DMS153 (cell line): ENCODE measurements around the gene PCDHA1.
A peak's percentile ranks its signal among the peaks of the same experiment; 100 is the strongest.
"Not testable (repeated sequence)": the region's sequence is repeated elsewhere in the genome, so short reads cannot be mapped to it uniquely, and the experiment has no call there.

Source experiments
- DNase-seq: peaks from one replicate; lab custom pipeline; 2025; lab: John Stamatoyannopoulos, UW

PCDHA1 gene

DNA sequence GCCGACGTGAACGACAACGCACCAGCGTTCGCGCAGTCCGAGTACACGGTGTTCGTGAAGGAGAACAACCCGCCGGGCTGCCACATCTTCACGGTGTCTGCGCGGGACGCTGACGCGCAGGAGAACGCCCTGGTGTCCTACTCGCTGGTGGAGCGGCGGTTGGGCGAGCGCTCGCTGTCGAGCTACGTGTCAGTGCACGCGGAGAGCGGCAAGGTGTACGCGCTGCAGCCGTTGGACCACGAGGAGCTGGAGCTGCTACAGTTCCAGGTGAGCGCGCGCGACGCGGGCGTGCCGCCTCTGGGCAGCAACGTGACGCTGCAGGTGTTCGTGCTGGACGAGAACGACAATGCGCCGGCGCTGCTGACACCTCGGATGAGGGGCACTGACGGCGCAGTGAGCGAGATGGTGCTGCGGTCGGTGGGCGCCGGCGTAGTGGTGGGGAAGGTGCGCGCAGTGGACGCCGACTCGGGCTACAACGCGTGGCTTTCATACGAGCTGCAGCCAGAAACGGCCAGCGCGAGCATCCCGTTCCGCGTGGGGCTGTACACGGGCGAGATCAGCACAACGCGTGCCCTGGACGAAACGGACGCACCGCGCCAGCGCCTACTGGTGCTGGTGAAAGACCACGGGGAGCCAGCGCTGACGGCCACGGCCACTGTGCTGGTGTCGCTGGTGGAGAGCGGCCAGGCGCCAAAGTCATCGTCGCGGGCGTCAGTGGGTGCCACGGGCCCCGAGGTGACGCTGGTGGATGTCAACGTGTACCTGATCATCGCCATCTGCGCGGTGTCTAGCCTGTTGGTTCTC, 64.1 kb downstream of the PCDHA1 start:
- not testable (repeated sequence) for DNase-seq

DNA sequence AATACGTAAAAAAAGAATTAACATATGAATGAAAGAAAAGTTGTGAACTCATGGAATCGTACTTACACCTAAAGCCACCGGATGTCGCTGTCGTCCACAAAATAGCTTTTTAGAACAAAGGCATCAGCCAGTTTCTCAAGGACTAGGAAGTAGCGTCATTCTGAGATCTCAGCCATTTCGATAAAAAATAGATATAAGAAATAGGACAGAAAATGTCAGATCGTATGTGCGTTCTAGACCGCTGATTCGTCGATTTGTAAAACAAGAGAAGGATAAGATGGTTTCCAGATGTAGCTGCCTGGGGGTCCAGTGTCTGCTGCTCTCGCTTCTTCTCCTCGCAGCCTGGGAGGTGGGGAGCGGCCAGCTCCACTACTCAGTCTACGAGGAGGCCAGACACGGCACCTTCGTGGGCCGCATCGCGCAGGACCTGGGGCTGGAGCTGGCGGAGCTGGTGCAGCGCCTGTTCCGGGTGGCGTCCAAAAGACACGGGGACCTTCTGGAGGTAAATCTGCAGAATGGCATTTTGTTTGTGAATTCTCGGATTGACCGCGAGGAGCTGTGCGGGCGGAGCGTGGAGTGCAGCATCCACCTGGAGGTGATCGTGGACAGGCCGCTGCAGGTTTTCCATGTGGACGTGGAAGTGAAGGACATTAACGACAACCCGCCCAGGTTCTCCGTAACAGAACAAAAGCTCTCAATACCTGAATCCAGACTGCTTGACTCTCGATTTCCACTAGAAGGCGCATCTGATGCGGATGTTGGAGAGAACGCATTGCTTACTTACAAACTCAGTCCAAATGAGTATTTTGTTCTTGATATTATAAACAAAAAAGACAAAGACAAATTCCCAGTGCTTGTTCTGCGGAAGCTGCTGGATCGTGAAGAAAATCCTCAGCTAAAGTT, 70.1 kb downstream of the PCDHA1 start, which contains the start of gene PCDHA10:
Gene PCDHA10, plus strand, starts transcription at position 126 of the 903 bp plus-strand sequence. Its CDS starts 152 bp downstream, at position 278.
- no peak for DNase-seq

DNA sequence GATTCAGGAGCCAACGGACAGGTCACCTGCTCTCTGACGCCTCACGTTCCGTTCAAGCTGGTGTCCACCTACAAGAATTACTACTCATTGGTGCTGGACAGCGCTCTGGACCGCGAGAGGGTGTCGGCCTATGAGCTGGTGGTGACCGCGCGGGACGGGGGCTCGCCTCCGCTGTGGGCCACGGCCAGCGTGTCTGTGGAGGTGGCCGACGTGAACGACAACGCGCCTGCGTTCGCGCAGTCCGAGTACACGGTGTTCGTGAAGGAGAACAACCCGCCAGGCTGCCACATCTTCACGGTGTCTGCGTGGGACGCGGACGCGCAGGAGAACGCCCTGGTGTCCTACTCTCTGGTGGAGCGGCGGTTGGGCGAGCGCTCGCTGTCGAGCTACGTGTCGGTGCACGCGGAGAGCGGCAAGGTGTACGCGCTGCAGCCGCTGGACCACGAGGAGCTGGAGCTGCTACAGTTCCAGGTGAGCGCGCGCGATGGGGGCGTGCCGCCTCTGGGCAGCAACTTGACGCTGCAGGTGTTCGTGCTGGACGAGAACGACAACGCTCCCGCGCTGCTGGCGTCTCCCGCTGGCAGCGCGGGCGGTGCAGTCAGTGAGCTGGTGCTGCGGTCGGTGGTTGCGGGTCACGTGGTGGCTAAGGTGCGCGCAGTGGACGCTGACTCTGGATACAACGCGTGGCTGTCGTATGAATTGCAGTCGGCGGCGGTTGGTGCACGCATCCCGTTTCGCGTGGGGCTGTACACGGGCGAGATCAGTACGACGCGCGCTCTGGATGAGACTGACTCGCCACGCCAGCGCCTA, 71.4 kb downstream of the PCDHA1 start:
- DNase-seq = no peak

DNA sequence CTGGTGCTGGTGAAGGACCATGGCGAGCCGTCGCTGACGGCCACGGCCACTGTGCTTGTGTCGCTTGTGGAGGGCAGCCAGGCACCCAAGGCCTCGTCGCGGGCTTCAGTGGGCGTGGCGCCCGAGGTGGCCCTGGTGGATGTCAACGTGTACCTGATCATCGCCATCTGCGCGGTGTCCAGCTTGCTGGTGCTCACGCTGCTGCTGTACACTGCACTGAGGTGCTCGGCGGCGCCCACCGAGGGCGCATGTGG, 72.0 kb downstream of the PCDHA1 start:
- no peak for DNase-seq

DNA sequence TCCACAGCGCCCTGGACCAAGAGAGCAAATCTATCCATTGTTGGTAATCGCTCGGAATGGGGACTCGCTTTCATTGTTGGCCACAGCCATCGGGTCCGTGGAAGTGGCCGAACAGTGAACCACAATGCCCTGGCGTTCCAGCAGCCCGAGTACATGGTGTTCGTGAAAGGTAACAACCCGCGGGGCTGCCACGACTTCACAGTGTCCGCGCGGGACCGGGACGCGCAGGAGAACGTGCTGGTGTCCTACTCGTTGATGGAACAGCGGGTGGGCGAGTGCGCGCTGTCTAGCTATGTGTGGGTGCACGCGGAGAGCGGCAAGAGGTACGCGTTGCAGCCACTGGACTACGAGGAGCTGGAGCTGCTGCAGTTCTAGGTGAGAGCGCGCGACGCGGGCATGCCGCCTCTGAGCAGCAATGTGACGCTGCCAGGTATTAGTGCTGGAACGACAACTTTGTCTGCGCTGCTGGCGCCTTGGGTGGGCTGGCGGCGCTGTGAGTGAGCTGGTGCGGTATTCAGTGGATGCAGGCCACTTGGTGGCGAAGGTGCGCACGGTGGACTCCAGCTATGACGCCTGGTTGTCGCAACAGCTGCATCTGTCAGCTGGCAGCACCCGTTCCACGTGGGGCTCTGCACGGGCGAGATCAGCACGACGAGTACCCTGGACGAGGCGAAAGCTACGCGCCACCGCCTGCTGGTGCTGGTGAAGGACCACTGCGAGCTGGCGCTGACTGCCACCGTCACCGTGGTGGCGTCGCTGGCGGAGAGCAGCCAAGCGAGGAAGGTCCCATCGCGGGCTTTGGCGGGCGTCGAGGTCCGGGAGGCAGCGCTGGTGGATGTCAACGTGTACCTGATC, 76.7 kb downstream of the PCDHA1 start:
- no peak for DNase-seq

DNA sequence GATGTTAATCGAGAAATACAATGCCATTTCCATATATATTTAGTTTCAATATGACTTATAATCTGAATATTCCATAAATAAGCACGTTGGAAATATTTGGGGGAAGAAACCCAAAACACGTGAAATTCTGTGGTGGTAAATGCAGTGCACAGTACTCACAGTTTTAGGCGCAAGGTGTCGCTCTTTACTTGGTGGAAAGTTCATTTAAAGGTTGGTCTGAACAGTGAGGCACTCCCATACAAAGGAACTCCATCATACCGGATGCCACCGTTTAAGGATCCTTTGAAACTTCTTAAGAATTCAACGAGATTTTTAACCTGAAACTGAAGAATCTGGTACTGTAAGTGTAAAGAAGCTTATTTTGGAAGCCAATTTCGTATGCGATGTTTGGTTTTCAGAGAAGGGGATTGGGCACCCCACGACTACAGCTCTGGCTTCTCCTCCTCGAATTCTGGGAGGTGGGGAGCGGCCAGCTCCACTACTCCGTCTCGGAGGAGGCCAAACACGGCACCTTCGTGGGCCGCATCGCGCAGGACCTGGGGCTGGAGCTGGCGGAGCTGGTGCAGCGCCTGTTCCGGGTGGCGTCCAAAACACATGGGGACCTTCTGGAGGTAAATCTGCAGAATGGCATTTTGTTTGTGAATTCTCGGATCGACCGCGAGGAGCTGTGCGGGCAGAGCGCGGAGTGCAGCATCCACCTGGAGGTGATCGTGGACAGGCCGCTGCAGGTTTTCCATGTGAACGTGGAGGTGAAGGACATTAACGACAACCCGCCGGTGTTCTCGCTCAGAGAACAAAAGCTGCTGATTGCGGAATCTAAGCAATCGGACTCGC, 83.0 kb downstream of the PCDHA1 start, which contains the start of gene PCDHA11:
Gene PCDHA11, plus strand, starts transcription at position 237 of the 834 bp plus-strand sequence. Its CDS starts 147 bp downstream, at position 384.
- DNase-seq = no peak

DNA sequence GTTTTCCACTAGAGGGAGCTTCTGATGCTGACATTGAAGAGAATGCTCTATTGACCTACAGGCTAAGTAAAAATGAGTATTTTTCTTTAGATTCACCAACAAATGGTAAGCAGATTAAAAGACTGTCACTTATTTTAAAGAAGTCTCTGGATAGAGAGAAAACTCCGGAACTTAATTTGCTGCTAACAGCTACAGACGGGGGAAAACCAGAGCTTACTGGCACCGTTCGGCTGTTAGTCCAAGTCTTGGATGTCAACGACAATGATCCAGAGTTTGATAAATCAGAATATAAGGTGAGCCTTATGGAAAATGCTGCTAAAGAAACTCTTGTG, 83.6 kb downstream of the PCDHA1 start:
- no peak for DNase-seq

DNA sequence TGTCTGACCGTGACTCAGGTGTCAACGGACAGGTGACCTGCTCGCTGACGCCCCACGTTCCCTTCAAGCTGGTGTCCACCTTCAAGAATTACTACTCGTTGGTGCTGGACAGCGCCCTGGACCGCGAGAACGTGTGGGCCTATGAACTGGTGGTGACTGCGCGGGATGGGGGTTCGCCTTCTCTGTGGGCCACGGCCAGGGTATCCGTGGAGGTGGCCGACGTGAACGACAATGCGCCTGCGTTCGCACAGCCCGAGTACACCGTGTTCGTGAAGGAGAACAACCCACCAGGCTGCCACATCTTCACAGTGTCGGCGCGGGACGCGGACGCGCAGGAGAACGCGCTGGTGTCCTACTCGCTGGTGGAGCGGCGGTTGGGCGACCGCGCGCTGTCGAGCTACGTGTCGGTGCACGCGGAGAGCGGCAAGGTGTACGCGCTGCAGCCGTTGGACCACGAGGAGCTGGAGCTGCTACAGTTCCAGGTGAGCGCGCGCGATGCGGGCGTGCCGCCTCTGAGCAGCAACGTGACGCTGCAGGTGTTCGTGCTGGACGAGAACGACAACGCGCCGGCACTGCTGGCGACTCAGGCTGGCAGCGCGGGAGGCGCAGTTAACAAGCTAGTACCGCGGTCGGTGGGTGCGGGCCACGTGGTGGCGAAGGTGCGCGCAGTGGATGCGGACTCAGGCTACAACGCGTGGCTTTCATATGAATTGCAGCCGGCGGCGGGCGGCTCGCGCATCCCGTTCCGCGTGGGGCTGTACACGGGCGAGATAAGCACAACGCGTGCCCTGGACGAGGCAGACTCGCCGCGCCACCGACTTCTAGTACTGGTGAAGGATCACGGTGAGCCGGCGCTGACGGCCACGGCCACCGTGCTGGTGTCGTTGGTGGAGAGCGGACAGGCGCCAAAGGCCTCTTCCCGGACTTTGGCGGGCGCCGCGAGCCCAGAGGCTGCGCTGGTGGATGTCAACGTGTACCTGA, 84.6 kb downstream of the PCDHA1 start:
- DNase-seq = no peak

DNA sequence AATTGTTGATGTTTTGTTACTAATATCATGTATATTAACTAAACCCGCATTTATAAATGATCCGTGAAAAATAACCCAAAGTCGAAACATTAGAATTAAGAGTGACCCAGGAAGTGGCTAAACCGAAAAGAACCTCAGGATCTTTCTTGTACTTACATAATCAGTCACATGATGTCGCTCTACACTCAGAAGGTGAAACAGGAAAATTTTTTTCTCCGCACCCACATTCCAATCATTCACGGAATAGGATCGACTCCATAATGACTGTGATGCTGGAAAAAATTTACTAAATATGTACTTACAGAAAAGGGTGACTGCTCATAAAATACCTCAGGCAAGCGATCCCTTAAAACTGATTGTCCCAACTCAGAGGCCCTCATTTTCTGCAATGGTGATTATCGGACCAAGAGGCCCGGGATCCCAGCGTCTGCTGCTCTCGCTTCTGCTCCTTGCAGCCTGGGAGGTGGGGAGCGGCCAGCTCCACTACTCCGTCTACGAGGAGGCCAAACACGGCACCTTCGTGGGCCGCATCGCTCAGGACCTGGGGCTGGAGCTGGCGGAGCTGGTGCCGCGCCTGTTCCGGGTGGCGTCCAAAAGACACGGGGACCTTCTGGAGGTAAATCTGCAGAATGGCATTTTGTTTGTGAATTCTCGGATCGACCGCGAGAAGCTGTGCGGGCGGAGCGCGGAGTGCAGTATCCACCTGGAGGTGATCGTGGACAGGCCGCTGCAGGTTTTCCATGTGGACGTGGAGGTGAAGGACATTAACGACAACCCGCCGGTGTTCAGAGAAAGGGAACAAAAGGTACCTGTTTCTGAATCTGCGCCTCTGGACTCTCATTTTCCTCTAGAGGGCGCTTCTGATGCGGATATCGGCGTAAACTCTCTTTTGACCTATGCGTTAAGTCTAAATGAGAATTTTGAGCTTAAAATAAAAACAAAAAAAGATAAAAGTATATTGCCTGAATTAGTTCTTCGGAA, 89.4 kb downstream of the PCDHA1 start, which contains the start of gene PCDHA12:
Gene PCDHA12, plus strand, starts transcription at position 224 of the 981 bp plus-strand sequence. Its CDS starts 165 bp downstream, at position 389.
- DNase-seq = peak; percentile 58

DNA sequence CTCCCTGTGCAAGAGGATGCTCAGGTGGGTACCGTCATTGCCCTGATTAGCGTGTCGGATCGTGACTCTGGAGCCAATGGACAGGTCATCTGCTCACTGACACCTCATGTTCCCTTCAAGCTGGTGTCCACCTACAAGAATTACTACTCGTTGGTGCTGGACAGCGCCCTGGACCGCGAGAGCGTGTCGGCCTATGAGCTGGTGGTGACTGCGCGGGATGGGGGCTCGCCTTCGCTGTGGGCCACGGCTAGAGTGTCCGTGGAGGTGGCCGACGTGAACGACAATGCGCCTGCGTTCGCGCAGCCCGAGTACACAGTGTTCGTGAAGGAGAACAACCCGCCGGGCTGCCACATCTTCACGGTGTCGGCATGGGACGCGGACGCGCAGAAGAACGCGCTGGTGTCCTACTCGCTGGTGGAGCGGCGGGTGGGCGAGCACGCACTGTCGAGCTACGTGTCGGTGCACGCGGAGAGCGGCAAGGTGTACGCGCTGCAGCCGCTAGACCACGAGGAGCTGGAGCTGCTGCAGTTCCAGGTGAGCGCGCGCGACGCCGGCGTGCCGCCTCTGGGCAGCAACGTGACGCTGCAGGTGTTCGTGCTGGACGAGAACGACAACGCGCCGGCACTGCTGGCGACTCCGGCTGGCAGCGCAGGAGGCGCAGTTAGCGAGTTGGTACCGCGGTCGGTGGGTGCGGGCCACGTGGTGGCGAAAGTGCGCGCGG, 90.8 kb downstream of the PCDHA1 start:
- not testable (repeated sequence) for DNase-seq

DNA sequence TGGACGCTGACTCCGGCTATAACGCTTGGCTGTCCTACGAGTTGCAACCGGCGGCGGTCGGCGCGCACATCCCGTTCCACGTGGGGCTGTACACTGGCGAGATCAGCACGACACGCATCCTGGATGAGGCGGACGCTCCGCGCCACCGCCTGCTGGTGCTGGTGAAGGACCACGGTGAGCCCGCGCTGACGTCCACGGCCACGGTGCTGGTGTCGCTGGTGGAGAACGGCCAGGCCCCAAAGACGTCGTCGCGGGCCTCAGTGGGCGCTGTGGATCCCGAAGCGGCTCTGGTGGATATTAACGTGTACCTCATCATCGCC, 91.3 kb downstream of the PCDHA1 start:
- no peak for DNase-seq

DNA sequence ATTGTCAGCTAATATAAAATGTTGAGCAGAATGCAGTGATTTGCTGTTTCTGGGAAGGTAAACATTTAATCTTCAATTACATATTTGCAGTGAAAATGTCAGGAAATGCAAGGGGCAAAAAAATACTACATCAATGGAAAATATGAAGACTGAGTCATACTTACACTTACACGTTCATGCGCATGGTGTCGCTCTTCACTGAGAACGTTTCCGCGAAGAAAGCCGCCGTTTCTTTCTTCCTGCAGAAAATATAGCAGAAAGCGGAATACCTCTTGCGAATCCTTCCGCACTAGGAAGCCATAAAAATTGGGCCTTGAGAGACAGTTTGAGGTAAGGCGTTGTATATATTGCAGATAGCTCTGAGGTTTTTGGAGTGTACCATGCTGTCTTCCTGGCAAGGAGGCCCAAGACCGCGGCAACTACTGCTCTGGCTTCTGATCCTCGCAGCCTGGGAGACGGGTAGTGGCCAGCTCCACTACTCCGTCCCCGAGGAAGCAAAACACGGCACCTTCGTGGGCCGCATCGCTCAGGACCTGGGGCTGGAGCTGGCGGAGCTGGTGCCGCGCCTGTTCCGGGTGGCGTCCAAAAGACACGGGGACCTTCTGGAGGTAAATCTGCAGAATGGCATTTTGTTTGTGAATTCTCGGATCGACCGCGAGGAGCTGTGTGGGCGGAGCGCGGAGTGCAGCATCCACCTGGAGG, 96.1 kb downstream of the PCDHA1 start, which contains the start of gene PCDHA13:
Gene PCDHA13, plus strand, starts transcription at position 236 of the 702 bp plus-strand sequence. Its CDS starts 145 bp downstream, at position 381.
- DNase-seq = no peak

DNA sequence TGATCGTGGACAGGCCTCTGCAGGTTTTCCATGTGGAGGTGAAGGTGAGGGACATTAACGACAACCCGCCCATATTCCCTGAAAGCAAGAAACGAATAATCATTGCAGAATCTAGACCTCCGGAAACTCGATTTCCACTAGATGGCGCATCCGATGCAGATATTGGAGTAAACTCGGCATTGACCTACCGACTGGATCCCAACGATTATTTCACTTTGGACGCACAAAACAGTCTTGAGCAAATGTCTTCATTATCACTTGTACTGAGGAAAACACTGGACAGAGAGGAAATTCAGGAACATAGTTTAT, 96.6 kb downstream of the PCDHA1 start:
- no peak for DNase-seq

DNA sequence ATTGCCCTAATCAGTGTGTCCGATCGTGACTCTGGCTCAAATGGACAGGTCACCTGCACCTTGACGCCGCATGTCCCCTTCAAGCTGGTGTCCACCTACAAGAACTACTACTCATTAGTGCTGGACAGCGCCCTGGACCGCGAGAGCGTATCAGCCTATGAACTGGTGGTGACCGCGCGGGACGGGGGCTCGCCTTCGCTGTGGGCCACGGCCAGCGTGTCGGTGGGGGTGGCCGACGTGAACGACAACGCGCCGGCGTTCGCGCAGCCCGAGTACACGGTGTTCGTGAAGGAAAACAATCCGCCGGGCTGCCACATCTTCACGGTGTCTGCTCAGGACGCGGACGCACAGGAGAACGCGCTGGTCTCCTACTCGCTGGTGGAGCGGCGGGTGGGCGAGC, 97.4 kb downstream of the PCDHA1 start:
- DNase-seq = no peak

DNA sequence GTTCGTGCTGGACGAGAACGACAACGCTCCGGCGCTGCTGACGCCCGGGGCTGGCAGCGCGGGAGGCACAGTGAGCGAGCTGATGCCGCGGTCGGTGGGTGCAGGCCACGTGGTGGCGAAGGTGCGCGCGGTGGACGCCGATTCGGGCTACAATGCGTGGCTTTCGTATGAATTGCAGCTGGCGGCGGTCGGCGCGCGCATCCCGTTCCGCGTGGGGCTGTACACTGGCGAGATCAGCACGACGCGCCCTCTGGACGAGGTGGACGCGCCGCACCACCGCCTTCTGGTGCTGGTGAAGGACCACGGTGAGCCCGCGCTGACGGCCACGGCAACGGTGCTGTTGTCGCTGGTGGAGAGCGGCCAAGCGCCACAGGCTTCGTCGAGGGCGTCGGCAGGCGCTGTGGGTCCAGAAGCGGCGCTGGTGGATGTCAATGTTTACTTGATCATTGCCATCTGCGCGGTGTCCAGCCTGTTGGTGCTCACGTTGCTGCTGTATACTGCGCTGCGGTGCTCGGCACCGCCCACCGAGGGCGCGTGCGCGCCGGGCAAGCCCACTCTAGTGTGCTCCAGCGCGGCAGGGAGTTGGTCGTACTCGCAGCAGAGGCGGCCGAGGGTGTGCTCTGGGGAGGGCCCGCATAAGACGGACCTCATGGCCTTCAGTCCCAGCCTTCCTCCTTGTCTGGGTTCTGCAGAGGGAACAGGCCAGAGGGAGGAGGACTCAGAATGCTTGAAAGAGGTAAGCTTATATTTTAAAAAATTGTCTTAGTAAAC, 98.2 kb downstream of the PCDHA1 start:
- no peak for DNase-seq

DNA sequence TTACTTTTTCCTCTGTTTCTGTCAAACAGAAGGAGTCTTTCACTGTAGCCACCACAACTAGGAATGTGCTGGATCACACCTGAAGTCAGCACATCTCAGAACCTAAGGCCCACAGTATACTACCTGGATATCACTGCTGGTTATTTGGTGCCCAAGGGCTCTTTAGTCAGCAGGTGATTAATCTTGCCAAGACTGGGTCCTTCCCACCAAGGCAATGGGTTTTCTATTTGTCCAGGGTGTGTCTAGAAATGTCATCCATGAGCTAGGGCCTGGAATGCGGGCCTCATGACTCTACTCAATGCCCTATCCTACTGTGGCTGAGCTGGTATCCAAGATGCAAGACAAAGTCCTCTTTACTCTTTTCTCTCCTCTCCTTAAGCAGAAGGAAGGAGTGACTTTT, 130.4 kb downstream of the PCDHA1 start:
- DNase-seq = no peak
